GM23338 (cell line): ENCODE measurements around the gene RPS6KA5. TPM values are rescaled to one million over a fixed set of nuclear protein-coding genes. Genes with fewer than 3 reads are reported as not detected.

Experiments used
- ATAC-seq: fragments of 200-7000 bp; cut with Tn5 transposase; 3 replicates; pipeline ENCODE4 v1.9.1; 2020
- DNase-seq: peaks from one replicate; pipeline ENCODE4 v3.0.0-alpha.2; 2015; ENCODE audit warnings: low spot score
- H2AFZ ChIP-seq: fragments of 200-600 bp; sonication (generic); 2 replicates; pipeline ENCODE4 v1.8.0; 2016; ENCODE audit warnings: antibody characterized with exemption, mild to moderate bottlenecking, moderate library complexity
- H3F3A ChIP-seq: fragments of 200-600 bp; sonication (generic); replicated peaks from 2 replicates; pipeline ENCODE4 v1.8.0; 2017; ENCODE audit warnings: antibody characterized with exemption, mixed run types, low read depth
- H3K27ac ChIP-seq: fragments of 200-600 bp; sonication (generic); 2 replicates; pipeline ENCODE4 v1.6.1; 2016; ENCODE audit warnings: low read depth
- H3K27me3 ChIP-seq: fragments of 200-600 bp; sonication (generic); 2 replicates; pipeline ENCODE4 v1.8.0; 2016; ENCODE audit warnings: mild to moderate bottlenecking, mixed run types, moderate library complexity; ENCODE audit not compliant: insufficient read depth
- H3K36me3 ChIP-seq: fragments of 200-600 bp; sonication (generic); 2 replicates; pipeline ENCODE4 v1.8.0; 2016; ENCODE audit warnings: mild to moderate bottlenecking; ENCODE audit not compliant: insufficient read depth
- H3K4me1 ChIP-seq: fragments of 200-600 bp; sonication (generic); 2 replicates; pipeline ENCODE4 v1.8.0; 2016; ENCODE audit warnings: mild to moderate bottlenecking, moderate library complexity; ENCODE audit not compliant: insufficient read depth
- H3K4me2 ChIP-seq: fragments of 200-600 bp; sonication (generic); 2 replicates; pipeline ENCODE4 v1.7.1; 2017; ENCODE audit warnings: mixed run types
- H3K4me3 ChIP-seq: fragments of 200-600 bp; sonication (generic); 2 replicates; pipeline ENCODE4 v1.6.1; 2016; ENCODE audit warnings: mixed run types
- H3K79me2 ChIP-seq: fragments of 200-600 bp; sonication (generic); replicated peaks from 2 replicates; pipeline ENCODE4 v1.8.0; 2017; ENCODE audit warnings: mild to moderate bottlenecking; ENCODE audit not compliant: insufficient read depth
- H3K9me2 ChIP-seq: fragments of 200-600 bp; sonication (generic); 2 replicates; pipeline ENCODE4 v1.8.0; 2017; ENCODE audit not compliant: insufficient read depth
- H4K20me1 ChIP-seq: fragments of 200-600 bp; sonication (generic); replicated peaks from 2 replicates; pipeline ENCODE4 v1.8.0; 2017; ENCODE audit warnings: mild to moderate bottlenecking; ENCODE audit not compliant: insufficient read depth
- H3K27ac Mint-ChIP-seq: 2 replicates; pipeline ENCODE4 v1.8.0; 2020; ENCODE audit warnings: inconsistent platforms, mild to moderate bottlenecking, moderate library complexity, mixed read lengths
- H3K27me3 Mint-ChIP-seq: 3 replicates; pipeline ENCODE4 v1.8.0; 2022; ENCODE audit warnings: low read depth, mild to moderate bottlenecking, moderate library complexity, mixed read lengths, inconsistent platforms; ENCODE audit not compliant: insufficient read depth, poor library complexity
- H3K36me3 Mint-ChIP-seq: 3 replicates; pipeline ENCODE4 v1.8.0; 2021; ENCODE audit warnings: low read depth, mild to moderate bottlenecking, inconsistent platforms, moderate library complexity, mixed read lengths
- H3K4me1 Mint-ChIP-seq: 3 replicates; pipeline ENCODE4 v1.8.0; 2020; ENCODE audit warnings: mild to moderate bottlenecking, inconsistent platforms, mixed read lengths
- H3K4me3 Mint-ChIP-seq: 3 replicates; pipeline ENCODE4 v1.8.0; 2021; ENCODE audit warnings: moderate library complexity, mild to moderate bottlenecking, inconsistent platforms, mixed read lengths
- H3K9me3 Mint-ChIP-seq: 3 replicates; pipeline ENCODE4 v1.8.0; 2020; ENCODE audit warnings: moderate library complexity, mild to moderate bottlenecking, inconsistent platforms, mixed read lengths
- CREB1 ChIP-seq: fragments of 250-450 bp; sonication (Bioruptor Pico); IDR thresholded peaks from 2 replicates; pipeline ENCODE4 v1.5.0; 2020; ENCODE audit warnings: low read depth, mild to moderate bottlenecking, moderate library complexity
- EZH2 ChIP-seq: fragments of 200-600 bp; sonication (generic); IDR thresholded peaks from one replicate; pipeline ENCODE4 v1.8.0; 2017; ENCODE audit warnings: antibody characterized with exemption, mild to moderate bottlenecking, low read depth; ENCODE audit not compliant: unreplicated experiment
- EZH2phosphoT487 ChIP-seq: fragments of 200-600 bp; sonication (generic); IDR thresholded peaks from one replicate; pipeline ENCODE4 v1.8.1; 2018; ENCODE audit warnings: antibody characterized with exemption; ENCODE audit not compliant: unreplicated experiment
- JUNB ChIP-seq: IDR thresholded peaks from one replicate; pipeline ENCODE4 v1.6.1; 2016; ENCODE audit warnings: antibody characterized with exemption; ENCODE audit not compliant: unreplicated experiment
- NANOG ChIP-seq: IDR thresholded peaks from 2 replicates; pipeline ENCODE4 v1.6.1; 2016; ENCODE audit warnings: antibody characterized with exemption, borderline replicate concordance
- POLR2AphosphoS5 ChIP-seq: IDR thresholded peaks from 2 replicates; pipeline ENCODE4 v1.6.1; 2016; ENCODE audit warnings: antibody characterized with exemption, low read depth
- STAT1 ChIP-seq: IDR thresholded peaks from one replicate; pipeline ENCODE4 v1.6.1; 2016; ENCODE audit warnings: antibody characterized with exemption; ENCODE audit not compliant: unreplicated experiment
- ZNF114 ChIP-seq: fragments of 250-450 bp; sonication (Bioruptor Pico); IDR thresholded peaks from 2 replicates; pipeline ENCODE4 v1.5.0; 2020; ENCODE audit warnings: mild to moderate bottlenecking, moderate library complexity
- ZNF331 ChIP-seq: fragments of 250-450 bp; sonication (Bioruptor Pico); IDR thresholded peaks from 2 replicates; pipeline ENCODE4 v1.5.0; 2020; ENCODE audit warnings: low read depth, mild to moderate bottlenecking, moderate library complexity
- polyA plus RNA-seq: library from polyadenylated mRNA; unstranded; fragments of >200 nt; fragmentation: Nextera tagmentation; extraction: Ambion mirVana; gene quantifications from 2 replicates; pipeline ENCODE4 v1.2.1, GENCODE V29; 2016
- total RNA-seq: library from RNA; depleted of rRNA; stranded (reverse); fragments of >200 nt; shearing (Covaris generic); gene quantifications from 2 replicates; pipeline ENCODE4 v1.2.3, GENCODE V29; 2014
- TF ChIP-seq, protein P1 (sequence below), 2 experiments: fragments of 200-600 bp in 1 of 2; sonication (generic) in 1 of 2; conservative IDR thresholded peaks; 2 replicates each; pipeline versions ENCODE4 v1.5.1 to v1.6.1; 2016 to 2017; ENCODE audit warnings: antibody characterized with exemption in 2 of 2, low read depth in 2 of 2, mild to moderate bottlenecking in 2 of 2, moderate library complexity in 1 of 2
- TF ChIP-seq, protein P2 (sequence below): IDR thresholded peaks from 2 replicates; pipeline ENCODE4 v1.6.1; 2016; ENCODE audit warnings: antibody characterized with exemption
- TF ChIP-seq, protein P3 (sequence below): IDR thresholded peaks from one replicate; pipeline ENCODE4 v1.6.1; 2018; ENCODE audit warnings: antibody characterized with exemption; ENCODE audit not compliant: unreplicated experiment
- TF ChIP-seq, protein P4 (sequence below): fragments of 250-450 bp; sonication (Bioruptor Pico); IDR thresholded peaks from 2 replicates; pipeline ENCODE4 v1.5.0; 2020; ENCODE audit warnings: mild to moderate bottlenecking, moderate library complexity

The RPS6KA5 gene
- total and polyA plus RNA-seq, 2 experiments from 2014 or later = 2.1 to 2.4 TPM

DNA sequence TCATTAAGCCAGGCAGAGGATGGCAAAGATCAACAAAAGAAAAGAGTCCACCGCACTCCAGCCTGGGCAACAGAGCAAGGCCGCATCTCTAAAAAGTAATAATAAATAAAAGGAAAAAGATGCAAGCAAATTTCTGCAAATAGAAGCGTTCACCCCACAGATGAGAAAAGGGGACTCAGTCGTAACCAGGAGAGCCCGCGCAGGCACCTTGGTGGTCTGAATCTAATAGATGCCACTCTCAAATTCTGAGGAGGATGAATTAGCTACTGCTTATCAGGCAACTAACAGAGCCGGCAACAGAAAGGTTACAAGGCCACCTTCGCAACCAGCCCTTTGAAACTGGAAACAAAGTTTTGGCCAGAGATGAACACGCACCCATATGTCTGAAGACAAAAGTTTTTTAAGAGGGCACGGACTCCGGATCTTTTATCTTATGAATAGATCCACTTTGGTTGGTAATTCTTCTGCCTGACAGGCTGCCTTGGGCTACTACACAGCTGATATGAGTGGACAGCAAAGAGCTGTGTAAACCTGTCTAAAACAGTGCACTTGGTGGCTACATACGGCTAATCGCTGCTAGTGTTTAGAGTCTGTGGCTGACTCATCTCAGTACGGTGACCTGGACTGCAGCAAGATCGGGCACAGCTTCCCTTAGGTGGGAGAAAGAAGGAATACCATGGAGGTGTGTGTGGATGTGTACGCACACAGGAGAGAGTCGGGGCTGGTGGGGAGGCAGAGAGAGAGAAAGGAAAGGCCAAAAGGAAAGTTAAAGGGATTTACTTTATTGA, 211.3 kb downstream of the RPS6KA5 start:
- Histone ChIP-seq H3K27me3 (no peaks in the 10 kb centered on the region), H2AFZ (peak overlapping the region; percentile 20; the same call in 1 of the 2 replicates), H3K9me2 (peaks cover 9% of the 10 kb centered on the region; the same call in 1 of the 2 replicates), H3K4me3 (no peak overlapping the region), H3K4me1 (no peaks in the 10 kb centered on the region), H4K20me1 (no peaks in the 10 kb centered on the region), H3K27ac (no peak overlapping the region), H3K79me2 (no peaks in the 10 kb centered on the region), H3F3A (no peaks in the 10 kb centered on the region), H3K36me3 (no peaks in the 10 kb centered on the region), H3K4me2 (no peak overlapping the region)
- Mint-ChIP-seq H3K4me1 (peaks cover 2% of the 10 kb centered on the region; the same call in 1 of the 3 replicates), H3K9me3 (no peaks in the 10 kb centered on the region), H3K27ac (0 out of 2 replicates have a peak overlapping the region, but pooled peaks have one; percentile 5), H3K4me3 (no peak overlapping the region), H3K36me3 (no peaks in the 10 kb centered on the region), H3K27me3 (no peaks in the 10 kb centered on the region)
- no peak for DNase-seq
- ATAC-seq = no peak
- TF ChIP-seq, protein P1, sequence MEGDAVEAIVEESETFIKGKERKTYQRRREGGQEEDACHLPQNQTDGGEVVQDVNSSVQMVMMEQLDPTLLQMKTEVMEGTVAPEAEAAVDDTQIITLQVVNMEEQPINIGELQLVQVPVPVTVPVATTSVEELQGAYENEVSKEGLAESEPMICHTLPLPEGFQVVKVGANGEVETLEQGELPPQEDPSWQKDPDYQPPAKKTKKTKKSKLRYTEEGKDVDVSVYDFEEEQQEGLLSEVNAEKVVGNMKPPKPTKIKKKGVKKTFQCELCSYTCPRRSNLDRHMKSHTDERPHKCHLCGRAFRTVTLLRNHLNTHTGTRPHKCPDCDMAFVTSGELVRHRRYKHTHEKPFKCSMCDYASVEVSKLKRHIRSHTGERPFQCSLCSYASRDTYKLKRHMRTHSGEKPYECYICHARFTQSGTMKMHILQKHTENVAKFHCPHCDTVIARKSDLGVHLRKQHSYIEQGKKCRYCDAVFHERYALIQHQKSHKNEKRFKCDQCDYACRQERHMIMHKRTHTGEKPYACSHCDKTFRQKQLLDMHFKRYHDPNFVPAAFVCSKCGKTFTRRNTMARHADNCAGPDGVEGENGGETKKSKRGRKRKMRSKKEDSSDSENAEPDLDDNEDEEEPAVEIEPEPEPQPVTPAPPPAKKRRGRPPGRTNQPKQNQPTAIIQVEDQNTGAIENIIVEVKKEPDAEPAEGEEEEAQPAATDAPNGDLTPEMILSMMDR (conservative IDR thresholded peaks at IDR 0.05; ENCODE audit: low read depth in 2 of 2) = no peak
- TF ChIP-seq NANOG = no peak
- TF ChIP-seq, protein P2, sequence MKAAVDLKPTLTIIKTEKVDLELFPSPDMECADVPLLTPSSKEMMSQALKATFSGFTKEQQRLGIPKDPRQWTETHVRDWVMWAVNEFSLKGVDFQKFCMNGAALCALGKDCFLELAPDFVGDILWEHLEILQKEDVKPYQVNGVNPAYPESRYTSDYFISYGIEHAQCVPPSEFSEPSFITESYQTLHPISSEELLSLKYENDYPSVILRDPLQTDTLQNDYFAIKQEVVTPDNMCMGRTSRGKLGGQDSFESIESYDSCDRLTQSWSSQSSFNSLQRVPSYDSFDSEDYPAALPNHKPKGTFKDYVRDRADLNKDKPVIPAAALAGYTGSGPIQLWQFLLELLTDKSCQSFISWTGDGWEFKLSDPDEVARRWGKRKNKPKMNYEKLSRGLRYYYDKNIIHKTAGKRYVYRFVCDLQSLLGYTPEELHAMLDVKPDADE = no peak
- TF ChIP-seq JUNB = no peak
- no peak for TF ChIP-seq ZNF114 (CRISPR knock-in tag)
- TF ChIP-seq, protein P3, sequence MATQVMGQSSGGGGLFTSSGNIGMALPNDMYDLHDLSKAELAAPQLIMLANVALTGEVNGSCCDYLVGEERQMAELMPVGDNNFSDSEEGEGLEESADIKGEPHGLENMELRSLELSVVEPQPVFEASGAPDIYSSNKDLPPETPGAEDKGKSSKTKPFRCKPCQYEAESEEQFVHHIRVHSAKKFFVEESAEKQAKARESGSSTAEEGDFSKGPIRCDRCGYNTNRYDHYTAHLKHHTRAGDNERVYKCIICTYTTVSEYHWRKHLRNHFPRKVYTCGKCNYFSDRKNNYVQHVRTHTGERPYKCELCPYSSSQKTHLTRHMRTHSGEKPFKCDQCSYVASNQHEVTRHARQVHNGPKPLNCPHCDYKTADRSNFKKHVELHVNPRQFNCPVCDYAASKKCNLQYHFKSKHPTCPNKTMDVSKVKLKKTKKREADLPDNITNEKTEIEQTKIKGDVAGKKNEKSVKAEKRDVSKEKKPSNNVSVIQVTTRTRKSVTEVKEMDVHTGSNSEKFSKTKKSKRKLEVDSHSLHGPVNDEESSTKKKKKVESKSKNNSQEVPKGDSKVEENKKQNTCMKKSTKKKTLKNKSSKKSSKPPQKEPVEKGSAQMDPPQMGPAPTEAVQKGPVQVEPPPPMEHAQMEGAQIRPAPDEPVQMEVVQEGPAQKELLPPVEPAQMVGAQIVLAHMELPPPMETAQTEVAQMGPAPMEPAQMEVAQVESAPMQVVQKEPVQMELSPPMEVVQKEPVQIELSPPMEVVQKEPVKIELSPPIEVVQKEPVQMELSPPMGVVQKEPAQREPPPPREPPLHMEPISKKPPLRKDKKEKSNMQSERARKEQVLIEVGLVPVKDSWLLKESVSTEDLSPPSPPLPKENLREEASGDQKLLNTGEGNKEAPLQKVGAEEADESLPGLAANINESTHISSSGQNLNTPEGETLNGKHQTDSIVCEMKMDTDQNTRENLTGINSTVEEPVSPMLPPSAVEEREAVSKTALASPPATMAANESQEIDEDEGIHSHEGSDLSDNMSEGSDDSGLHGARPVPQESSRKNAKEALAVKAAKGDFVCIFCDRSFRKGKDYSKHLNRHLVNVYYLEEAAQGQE = no peak
- no peak for TF ChIP-seq EZH2
- no peak for TF ChIP-seq EZH2phosphoT487
- no peak for TF ChIP-seq STAT1
- TF ChIP-seq, protein P4, sequence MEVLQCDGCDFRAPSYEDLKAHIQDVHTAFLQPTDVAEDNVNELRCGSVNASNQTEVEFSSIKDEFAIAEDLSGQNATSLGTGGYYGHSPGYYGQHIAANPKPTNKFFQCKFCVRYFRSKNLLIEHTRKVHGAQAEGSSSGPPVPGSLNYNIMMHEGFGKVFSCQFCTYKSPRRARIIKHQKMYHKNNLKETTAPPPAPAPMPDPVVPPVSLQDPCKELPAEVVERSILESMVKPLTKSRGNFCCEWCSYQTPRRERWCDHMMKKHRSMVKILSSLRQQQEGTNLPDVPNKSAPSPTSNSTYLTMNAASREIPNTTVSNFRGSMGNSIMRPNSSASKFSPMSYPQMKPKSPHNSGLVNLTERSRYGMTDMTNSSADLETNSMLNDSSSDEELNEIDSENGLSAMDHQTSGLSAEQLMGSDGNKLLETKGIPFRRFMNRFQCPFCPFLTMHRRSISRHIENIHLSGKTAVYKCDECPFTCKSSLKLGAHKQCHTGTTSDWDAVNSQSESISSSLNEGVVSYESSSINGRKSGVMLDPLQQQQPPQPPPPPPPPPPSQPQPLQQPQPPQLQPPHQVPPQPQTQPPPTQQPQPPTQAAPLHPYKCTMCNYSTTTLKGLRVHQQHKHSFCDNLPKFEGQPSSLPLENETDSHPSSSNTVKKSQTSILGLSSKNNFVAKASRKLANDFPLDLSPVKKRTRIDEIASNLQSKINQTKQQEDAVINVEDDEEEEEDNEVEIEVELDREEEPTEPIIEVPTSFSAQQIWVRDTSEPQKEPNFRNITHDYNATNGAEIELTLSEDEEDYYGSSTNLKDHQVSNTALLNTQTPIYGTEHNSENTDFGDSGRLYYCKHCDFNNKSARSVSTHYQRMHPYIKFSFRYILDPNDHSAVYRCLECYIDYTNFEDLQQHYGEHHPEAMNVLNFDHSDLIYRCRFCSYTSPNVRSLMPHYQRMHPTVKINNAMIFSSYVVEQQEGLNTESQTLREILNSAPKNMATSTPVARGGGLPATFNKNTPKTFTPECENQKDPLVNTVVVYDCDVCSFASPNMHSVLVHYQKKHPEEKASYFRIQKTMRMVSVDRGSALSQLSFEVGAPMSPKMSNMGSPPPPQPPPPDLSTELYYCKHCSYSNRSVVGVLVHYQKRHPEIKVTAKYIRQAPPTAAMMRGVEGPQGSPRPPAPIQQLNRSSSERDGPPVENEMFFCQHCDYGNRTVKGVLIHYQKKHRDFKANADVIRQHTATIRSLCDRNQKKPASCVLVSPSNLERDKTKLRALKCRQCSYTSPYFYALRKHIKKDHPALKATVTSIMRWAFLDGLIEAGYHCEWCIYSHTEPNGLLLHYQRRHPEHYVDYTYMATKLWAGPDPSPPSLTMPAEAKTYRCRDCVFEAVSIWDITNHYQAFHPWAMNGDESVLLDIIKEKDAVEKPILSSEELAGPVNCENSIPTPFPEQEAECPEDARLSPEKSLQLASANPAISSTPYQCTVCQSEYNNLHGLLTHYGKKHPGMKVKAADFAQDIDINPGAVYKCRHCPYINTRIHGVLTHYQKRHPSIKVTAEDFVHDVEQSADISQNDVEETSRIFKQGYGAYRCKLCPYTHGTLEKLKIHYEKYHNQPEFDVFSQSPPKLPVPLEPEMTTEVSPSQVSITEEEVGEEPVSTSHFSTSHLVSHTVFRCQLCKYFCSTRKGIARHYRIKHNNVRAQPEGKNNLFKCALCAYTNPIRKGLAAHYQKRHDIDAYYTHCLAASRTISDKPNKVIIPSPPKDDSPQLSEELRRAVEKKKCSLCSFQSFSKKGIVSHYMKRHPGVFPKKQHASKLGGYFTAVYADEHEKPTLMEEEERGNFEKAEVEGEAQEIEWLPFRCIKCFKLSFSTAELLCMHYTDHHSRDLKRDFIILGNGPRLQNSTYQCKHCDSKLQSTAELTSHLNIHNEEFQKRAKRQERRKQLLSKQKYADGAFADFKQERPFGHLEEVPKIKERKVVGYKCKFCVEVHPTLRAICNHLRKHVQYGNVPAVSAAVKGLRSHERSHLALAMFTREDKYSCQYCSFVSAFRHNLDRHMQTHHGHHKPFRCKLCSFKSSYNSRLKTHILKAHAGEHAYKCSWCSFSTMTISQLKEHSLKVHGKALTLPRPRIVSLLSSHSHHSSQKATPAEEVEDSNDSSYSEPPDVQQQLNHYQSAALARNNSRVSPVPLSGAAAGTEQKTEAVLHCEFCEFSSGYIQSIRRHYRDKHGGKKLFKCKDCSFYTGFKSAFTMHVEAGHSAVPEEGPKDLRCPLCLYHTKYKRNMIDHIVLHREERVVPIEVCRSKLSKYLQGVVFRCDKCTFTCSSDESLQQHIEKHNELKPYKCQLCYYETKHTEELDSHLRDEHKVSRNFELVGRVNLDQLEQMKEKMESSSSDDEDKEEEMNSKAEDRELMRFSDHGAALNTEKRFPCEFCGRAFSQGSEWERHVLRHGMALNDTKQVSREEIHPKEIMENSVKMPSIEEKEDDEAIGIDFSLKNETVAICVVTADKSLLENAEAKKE (CRISPR knock-in tag) = no peak
- no peak for TF ChIP-seq ZNF331 (CRISPR knock-in tag)
- TF ChIP-seq CREB1 = no peak
- no peak for TF ChIP-seq POLR2AphosphoS5
